ENCODE results near the gene IL12RB2. TPM values are rescaled to one million over a fixed set of nuclear protein-coding genes. Genes with fewer than 3 reads are reported as not detected.
A peak's percentile ranks its signal among the peaks of the same experiment; 100 is the strongest.
"Not testable (repeated sequence)": the region's sequence is repeated elsewhere in the genome, so short reads cannot be mapped to it uniquely, and the experiment has no call there.

Gene IL12RB2
- total RNA-seq, 1 donor from 2014 or later = 2.3 TPM

DNA sequence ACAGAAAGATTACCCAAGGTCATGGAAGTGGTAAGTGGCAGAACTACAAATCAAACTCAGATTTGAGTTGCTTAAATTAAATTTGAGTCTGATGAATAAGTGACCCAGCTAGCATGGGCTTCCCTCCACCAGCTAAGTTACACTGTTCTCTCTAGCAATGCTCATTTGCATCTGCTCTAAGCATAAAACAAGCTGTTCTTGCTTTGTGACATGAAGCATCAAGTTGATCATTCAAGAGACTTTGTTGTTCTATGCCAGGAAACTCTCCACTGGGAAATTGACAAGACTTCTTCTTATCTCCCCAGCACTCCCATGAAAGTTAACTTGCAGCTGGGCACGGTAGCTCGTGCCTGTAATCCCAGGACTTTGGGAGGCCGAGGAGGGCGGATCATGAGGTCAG lies 73.5 kb downstream of the IL12RB2 start:
- ATAC-seq = no peak
- intact Hi-C loops (cut with DNase I) = no loop called here
- no peak for DNase-seq (ENCODE audit: low spot score)

DNA sequence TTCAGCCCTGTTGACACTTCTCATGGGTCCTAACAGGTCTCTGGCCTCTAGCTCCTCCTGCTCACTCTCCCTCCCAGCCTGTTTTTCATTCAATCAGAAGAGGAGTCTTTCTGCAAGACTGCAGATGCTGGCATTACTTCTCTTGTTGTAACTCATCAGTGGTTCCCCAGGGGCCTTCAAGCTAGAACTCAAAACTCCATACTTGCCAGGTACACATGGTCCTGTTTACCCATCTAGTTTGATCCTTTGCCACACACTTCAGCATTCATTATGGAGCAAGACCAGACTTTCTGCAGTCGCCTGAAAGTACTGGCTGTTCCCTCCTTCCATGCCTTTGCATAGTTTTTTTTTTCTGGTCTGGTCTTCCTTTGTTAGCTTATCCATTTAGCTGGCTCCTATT lies 74.6 kb downstream of the IL12RB2 start:
- intact Hi-C loops (cut with DNase I) = no loop called here
- DNase-seq (ENCODE audit: low spot score) (no peak), ATAC-seq (peak; percentile 97)

DNA sequence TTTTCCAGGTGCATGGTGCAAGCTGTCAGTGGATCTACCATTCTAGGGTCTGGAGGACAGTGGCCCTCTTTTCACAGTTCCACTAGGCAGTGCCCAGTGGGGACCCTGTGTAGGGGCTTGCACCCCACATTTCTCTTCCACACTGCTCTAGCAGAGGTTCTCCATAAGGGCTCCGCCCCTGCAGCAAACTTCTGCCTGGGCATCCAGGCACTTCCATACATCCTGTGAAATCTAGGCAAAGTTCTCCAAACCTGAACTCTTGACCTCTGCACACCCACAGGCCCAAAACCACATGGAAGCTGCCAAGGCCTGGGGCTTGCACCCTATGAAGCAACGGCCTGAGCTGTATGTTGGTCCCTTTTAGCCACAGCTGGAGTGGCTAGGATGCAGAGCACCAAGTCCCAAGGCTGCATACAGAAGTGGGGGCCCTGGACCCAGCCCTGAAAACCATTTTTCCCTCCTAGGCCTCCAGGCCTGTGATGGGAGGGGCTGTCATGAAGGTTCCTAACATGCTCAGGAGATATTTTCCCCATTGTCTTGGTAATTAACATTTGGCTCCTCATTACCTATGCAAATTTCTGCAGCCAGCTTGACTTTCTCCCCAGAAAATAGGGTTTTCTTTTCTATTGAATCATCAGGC lies 76.4 kb downstream of the IL12RB2 start:
- ATAC-seq = no peak
- intact Hi-C loops (cut with DNase I) = no loop called here

DNA sequence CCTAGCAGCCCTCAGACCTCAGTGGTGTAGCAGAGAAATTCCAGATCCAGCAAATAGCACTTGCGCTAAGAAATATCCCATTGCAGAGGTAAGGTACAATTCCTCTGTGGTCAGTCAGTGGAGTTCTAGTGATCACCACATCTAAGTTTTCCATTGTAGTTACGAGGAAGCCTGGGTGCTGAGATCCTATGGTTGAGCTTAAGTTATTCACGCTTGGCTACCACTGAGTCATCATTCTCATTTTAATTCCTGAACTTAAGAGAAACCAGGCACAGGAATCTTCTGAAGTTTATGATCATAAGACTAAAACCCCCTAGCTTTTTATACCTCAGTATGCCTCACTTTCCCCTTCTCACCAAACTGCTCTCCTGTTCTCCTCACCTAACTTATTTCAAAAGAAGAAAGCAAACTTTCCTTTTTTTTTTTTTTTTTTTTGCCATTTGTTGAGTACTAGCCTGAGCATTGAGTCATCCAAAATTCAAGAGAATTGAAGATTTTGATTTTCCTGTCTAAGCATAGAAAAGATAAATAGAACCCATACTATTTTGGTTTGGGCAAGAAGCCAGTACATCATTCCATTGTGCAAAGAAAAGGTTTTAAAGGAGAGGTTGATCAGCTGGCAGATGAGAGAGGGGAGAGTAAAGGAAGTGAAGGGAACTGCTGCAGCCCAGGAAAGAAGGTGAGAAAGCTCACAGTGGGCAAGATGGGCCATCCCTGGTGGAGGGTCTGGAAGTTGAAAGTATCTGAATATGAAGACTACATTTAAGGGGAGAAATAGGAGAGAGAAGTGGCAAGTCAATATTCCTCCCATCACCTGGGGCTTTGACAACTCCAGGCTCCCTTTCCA lies 82.6 kb downstream of the IL12RB2 start:
- no peak for ATAC-seq
- no peak for DNase-seq (ENCODE audit: low spot score)
- intact Hi-C loops (cut with DNase I) = no loop called here

More for the DNA sequence above, 76.4 kb downstream of the IL12RB2 start:
- DNase-seq (ENCODE audit: low spot score) = no peak

DNA sequence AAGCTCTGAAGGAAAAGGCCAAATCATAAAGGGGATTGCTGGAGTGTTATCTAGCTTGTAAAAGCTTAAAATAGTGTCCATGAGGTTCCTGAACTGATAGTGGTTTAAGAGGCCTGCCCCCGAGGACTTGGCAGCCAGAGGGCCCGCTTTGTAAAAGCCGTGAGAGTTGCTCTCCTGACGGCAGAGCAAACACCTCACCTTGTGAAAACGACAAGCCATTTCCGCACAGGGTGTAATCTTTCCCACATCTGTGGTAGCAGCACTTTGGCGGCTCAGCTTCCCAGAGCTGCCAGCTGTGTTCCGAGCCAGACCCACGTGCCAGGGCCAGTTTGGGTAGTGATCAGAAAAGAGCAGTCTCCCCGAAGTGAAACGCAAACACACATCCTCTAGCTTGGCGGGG lies 85.6 kb downstream of the IL12RB2 start:
- intact Hi-C loops (cut with DNase I) = no loop called here
- ATAC-seq = peak; percentile 39
- DNase-seq (ENCODE audit: low spot score) = no peak

DNA sequence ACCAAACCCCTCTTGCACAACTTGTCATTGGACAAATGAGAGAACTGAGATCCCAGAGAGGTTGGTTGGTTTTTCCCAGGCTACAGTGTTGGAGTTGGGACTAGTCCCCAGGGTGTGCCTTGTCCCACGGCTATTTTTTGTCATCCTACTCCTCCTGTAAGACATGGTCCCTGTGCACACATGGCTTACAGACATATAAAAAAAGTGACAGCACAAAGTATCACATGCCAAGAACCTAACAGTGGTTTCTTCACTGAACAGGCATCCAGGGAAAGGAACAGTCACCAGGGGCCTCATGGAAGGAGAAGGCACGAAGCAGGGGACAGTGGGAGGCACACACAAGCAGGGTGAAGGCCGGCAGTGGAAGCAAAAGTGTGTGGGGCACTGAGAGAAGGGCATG lies 86.1 kb downstream of the IL12RB2 start:
- ATAC-seq = peak; percentile 17
- intact Hi-C loops (cut with DNase I) = no loop called here

DNA sequence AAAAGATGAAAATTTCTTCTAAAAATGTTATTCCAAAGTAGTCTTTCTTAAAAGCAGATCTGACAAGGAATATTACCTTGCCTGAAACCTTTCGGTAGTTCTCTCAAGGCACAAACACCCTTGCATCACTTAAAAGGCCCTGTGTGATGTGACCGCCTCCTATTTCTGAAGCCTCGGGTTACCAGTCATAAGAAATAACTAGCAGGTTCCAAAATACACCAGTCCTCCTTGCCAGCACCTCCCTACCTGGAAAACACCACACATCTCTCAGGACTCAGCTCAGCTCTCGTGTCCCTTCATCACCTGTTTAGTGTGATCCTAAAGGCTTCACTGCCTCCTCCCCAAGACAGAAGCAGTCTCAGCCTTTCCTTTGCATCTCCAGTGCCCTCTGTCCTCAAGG lies 86.9 kb downstream of the IL12RB2 start:
- no peak for ATAC-seq
- DNase-seq (ENCODE audit: low spot score) = no peak
- intact Hi-C loops (cut with DNase I) = no loop called here

More for the DNA sequence above, 86.1 kb downstream of the IL12RB2 start:
- no peak for DNase-seq (ENCODE audit: low spot score)

DNA sequence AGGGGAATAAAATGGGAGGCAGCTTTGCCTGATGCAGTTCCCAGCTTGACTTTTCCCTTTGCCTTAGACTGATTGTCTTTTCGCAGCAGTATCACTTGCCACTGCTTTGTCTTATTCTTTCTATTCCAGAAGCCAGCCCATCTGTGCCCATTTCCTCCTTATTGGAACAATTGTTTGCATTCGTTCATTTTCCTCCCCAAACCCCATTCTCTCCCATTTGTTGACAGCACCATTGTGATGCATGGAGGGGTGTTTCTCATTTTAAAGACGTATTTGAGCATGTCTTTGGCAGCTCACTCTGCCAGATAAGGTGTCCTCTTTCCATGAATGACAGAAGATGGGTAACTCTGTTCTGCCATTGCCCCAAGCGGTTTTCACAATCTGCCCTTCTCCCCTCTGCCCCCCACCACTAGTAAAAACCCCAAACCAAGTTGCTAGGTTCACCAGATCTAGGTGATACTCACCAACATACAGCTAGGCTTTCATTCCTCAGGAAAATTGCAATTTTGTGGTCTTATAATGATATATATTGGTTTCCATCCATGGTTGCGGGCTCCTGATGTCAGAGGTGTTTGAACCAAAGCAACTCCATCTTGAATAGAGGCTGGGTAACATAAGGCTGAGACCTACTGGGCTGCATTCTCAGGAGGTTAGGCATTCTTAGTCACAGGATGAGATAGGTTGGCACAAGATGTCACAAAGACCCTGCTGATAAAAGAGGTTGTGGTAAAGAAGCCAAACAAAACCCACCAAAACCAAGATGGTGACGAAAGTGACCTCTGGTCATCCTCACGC lies 91.7 kb downstream of the IL12RB2 start:
- DNase-seq (ENCODE audit: low spot score) (no peak), ATAC-seq (no peak)
- intact Hi-C loops (cut with DNase I) = no loop called here

DNA sequence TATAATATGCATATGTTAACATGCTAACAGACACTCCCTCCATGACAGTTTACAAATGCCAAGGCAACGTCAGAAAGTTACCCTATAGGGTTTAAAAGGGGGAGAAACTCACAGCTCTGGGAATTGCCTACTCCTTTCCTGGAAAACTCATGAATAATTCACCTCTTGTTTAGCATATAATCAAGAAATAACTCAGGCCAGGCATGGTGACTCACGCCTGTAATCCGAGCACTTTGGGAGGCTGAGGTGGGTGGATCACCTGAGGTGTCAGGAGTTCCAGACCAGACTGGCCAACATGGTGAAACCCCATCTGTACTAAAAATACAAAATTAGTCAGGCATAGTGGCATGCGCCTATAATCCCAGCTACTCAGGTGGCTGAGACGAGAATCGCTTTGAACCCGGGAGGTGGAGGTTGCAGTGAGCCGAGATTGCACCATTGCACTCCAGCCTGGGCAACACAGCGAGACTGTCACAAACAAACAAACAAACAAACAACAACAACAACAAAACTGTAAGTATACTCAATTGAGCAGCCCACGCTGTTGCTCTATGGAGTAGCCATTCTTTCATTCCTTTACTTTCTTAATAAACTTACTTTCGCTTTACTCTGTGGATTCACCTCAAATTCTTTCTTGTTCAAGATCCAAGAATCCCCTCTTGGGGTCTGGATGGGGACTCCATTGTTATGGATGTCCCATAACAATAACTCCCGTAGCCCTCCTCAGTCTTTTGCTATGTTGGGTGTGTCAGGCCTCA lies 92.5 kb downstream of the IL12RB2 start:
- ATAC-seq; intact Hi-C loops (cut with DNase I); DNase-seq (ENCODE audit: low spot score): not testable (repeated sequence)

DNA sequence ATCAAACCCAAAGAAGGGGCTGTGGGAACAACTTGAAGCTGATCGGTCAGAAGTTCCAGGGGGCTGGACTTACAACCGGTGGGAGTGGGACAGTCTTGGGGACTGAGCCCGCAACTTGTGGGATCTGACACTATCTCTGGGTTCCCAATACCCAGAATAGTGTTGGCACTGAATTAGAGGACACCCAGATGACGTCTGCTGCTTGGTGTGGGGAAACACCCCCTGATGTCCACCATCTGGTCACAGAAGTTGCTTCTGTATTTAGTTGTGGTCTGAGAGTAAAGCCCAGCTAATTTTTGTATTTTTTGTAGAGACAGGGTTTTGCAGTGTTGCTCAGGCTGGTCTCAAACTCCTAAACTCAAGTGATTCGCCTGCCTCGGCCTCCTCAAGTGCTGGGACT lies 93.8 kb downstream of the IL12RB2 start:
- DNase-seq (ENCODE audit: low spot score) (no peak), ATAC-seq (no peak)
- intact Hi-C loops (cut with DNase I) = no loop called here

DNA sequence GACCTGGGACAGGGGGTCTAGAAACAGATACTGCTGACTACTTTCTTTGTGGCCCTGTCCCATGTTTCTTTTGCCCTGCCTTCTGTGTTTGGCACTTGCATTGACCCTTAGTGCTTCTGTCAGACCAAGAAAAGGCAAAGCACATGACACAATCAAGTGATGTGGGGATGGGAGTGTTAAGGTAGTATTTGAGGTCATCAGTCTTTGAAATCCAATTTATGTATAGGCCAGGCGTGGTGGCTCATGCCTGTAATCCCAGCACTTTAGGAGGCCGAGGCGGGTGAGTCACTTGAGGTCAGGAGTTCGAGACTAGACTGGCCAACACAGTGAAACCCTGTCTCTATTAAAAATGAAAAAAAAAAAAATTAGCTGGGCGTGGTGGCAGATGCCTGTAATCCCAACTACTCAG lies 96.5 kb downstream of the IL12RB2 start:
- DNase-seq (ENCODE audit: low spot score) (no peak), ATAC-seq (no peak)
- intact Hi-C loops (cut with DNase I) = no loop called here

DNA sequence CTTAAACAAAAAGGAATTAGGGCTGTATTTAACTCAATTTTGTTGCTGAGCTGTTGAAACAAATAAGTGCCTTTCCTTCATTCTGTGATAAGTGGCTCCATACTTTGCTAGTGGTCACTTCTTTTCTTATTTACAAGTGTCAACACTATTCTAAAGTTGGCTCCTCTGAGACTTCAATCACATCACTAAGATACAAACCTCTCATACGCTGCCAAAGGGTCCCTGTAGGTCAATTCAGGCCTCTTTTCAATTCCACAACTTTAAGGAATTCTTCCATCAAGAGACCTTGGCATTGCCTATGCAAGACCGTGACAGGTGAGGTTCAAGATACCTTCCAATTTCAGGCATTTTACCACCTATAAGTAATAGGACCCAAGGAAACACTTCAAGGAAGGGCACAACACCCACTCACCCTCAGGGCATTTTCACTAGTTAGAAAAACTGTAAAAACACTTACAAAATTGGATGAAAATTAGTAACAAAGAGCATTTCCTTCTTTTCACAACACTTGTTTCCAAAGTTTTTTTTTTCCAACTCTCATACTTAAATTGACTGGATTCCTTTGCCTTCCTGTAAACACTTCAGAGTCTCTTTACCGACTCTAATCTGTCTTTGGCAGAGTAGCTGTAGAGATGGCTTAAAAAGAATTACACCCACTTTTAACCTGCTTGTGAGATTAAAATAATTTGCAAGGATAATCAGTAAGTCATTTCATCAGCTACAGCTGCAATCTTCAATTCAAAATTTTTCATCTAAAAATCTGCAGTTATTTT lies 98.0 kb downstream of the IL12RB2 start:
- ATAC-seq = no peak
- no peak for DNase-seq (ENCODE audit: low spot score)

DNA sequence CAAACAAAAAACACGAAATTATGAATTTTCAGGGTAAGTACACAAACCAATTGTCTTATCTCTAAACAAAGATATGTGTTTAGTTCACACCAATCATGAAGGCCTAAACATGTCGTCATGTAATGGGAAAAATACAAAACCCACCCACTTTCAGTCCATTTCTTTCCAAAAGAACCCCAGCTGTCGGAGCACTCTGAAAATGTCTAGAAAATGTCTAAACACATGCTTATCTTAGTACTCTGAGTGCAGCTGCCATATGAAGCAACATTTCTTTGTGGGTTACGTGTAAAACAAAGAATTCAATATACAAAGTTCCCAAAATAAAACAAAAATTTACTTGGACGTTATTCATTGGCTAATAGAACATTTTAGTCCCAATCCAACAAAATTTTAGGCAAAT lies 99.8 kb downstream of the IL12RB2 start:
- ATAC-seq = no peak
- intact Hi-C loops (cut with DNase I) = no loop called here
- no peak for DNase-seq (ENCODE audit: low spot score)

More for the DNA sequence above, 98.0 kb downstream of the IL12RB2 start:
- intact Hi-C loops (cut with DNase I) = no loop called here

DNA sequence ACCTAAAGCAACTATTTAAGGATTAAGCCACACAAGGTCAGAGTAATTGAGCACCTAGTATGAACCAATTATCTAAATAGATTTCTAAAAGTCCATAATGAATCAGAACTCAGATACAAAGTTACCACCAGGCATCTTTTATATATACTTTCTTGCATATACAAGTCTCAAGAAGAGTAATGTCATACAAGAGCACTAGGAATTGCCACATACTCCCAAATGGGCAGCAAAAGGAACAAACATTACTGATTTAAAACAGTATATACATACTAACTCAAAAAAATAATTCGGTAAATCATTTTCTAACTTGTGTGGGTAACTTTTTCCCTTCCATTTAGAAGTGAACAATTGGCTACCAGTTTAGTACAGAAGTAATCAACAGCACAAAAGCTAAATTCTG lies 100.5 kb downstream of the IL12RB2 start:
- ATAC-seq = no peak
- intact Hi-C loops (cut with DNase I) = no loop called here
- DNase-seq (ENCODE audit: low spot score) = no peak

DNA sequence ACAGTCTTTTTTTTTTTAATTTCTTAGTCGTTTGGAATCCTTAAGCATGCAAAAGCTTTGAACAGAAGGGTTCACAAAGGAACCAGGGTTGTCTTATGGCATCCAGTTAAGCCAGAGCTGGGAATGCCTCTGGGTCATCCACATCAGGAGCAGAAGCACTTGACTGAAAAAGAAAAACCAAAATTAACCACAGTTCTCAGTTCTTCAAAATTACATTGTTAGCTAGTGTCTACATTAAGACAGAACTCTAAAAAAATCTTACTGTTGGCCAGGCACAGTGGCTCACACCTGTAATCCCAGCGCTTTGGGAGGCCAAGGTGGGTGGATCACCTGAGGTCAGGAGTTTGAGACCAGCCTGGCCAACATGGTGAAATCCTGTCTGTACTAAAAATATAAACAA lies 105.4 kb downstream of the IL12RB2 start:
- DNase-seq (ENCODE audit: low spot score); ATAC-seq; intact Hi-C loops (cut with DNase I): not testable (repeated sequence)

DNA sequence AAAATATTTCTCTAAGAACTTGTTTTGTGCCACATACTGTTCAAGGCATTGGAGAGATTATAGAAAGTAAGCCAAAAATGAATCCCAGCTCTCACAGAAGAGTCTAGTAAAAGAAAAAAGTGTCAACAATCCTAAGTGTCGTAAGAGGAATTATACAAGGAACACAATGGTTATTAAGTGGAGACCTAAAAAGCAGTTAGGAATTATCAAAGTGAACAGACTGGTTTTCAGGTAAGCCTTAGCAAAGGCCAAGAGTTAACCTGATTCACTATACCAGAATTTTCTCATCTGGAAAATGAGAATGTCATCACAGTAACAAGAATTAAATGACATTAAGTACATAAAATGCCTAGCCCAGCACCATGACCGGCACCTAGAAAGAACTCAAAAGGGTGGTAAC lies 106.9 kb downstream of the IL12RB2 start:
- ATAC-seq (no peak), DNase-seq (ENCODE audit: low spot score) (no peak)
- intact Hi-C loops (cut with DNase I) = no loop called here

DNA sequence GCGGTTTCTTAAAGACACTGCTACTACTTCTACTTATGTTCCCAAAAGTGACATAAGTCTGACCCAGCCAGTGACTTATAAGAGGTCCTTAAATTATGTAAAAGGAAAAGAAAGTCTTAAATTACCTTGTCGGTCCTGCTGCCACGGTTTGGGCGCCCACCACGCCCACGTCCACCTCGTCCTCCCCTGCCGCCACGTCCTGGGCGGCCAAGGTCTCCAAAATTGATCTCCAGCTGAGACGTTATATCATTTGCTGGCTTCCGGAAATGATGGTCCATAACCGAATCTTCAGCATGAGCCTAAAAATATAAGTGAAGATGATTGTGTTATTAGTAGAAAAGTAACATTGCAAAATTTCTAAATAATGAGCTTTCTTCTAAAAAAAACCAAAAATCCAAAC lies 107.4 kb downstream of the IL12RB2 start:
- DNase-seq (ENCODE audit: low spot score) = no peak
- ATAC-seq = no peak
- intact Hi-C loops (cut with DNase I) = no loop called here

DNA sequence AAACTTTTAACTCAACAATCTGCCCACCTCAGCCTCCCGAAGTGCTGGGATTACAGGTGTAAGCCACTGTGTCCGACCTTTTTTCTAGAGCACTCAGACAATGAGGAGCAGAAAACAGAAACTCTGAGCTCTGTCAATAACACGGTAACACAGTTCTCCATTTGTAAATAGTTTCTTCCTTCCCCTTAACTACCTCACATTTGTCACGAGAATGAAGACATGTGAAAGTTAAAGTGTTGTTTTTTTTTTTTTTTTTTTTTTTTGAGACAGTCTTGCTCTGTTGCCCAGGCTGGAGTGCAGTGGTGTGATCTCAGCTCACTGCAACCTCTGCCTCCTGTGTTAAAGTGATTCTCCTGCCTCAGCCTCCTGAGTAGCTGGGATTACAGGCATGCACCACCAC lies 110.1 kb downstream of the IL12RB2 start:
- ATAC-seq; intact Hi-C loops (cut with DNase I); DNase-seq (ENCODE audit: low spot score): not testable (repeated sequence)
